ENCODE measurements around the gene ROBO1. TPM values are rescaled to one million over a fixed set of nuclear protein-coding genes. Genes with fewer than 3 reads are reported as not detected.

ROBO1 gene
- total and polyA plus RNA-seq, 2 of the 8 experiments (the other 6 are each of a cell fraction or from before 2014, with no cell fraction given): 51.4 to 91.0 TPM

GRCh38 chr3:79516795-79517194 lies 251.0 kb downstream of the ROBO1 start (continued):
- TF ChIP-seq, protein P1, sequence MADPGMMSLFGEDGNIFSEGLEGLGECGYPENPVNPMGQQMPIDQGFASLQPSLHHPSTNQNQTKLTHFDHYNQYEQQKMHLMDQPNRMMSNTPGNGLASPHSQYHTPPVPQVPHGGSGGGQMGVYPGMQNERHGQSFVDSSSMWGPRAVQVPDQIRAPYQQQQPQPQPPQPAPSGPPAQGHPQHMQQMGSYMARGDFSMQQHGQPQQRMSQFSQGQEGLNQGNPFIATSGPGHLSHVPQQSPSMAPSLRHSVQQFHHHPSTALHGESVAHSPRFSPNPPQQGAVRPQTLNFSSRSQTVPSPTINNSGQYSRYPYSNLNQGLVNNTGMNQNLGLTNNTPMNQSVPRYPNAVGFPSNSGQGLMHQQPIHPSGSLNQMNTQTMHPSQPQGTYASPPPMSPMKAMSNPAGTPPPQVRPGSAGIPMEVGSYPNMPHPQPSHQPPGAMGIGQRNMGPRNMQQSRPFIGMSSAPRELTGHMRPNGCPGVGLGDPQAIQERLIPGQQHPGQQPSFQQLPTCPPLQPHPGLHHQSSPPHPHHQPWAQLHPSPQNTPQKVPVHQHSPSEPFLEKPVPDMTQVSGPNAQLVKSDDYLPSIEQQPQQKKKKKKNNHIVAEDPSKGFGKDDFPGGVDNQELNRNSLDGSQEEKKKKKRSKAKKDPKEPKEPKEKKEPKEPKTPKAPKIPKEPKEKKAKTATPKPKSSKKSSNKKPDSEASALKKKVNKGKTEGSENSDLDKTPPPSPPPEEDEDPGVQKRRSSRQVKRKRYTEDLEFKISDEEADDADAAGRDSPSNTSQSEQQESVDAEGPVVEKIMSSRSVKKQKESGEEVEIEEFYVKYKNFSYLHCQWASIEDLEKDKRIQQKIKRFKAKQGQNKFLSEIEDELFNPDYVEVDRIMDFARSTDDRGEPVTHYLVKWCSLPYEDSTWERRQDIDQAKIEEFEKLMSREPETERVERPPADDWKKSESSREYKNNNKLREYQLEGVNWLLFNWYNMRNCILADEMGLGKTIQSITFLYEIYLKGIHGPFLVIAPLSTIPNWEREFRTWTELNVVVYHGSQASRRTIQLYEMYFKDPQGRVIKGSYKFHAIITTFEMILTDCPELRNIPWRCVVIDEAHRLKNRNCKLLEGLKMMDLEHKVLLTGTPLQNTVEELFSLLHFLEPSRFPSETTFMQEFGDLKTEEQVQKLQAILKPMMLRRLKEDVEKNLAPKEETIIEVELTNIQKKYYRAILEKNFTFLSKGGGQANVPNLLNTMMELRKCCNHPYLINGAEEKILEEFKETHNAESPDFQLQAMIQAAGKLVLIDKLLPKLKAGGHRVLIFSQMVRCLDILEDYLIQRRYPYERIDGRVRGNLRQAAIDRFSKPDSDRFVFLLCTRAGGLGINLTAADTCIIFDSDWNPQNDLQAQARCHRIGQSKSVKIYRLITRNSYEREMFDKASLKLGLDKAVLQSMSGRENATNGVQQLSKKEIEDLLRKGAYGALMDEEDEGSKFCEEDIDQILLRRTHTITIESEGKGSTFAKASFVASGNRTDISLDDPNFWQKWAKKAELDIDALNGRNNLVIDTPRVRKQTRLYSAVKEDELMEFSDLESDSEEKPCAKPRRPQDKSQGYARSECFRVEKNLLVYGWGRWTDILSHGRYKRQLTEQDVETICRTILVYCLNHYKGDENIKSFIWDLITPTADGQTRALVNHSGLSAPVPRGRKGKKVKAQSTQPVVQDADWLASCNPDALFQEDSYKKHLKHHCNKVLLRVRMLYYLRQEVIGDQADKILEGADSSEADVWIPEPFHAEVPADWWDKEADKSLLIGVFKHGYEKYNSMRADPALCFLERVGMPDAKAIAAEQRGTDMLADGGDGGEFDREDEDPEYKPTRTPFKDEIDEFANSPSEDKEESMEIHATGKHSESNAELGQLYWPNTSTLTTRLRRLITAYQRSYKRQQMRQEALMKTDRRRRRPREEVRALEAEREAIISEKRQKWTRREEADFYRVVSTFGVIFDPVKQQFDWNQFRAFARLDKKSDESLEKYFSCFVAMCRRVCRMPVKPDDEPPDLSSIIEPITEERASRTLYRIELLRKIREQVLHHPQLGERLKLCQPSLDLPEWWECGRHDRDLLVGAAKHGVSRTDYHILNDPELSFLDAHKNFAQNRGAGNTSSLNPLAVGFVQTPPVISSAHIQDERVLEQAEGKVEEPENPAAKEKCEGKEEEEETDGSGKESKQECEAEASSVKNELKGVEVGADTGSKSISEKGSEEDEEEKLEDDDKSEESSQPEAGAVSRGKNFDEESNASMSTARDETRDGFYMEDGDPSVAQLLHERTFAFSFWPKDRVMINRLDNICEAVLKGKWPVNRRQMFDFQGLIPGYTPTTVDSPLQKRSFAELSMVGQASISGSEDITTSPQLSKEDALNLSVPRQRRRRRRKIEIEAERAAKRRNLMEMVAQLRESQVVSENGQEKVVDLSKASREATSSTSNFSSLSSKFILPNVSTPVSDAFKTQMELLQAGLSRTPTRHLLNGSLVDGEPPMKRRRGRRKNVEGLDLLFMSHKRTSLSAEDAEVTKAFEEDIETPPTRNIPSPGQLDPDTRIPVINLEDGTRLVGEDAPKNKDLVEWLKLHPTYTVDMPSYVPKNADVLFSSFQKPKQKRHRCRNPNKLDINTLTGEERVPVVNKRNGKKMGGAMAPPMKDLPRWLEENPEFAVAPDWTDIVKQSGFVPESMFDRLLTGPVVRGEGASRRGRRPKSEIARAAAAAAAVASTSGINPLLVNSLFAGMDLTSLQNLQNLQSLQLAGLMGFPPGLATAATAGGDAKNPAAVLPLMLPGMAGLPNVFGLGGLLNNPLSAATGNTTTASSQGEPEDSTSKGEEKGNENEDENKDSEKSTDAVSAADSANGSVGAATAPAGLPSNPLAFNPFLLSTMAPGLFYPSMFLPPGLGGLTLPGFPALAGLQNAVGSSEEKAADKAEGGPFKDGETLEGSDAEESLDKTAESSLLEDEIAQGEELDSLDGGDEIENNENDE (IDR thresholded peaks at IDR 0.05; ENCODE audit: insufficient replicate concordance, low read length): no peak
- TF ChIP-seq TAF1 (IDR thresholded peaks at IDR 0.05; ENCODE audit: low read depth, low read length) (no peak), SP2 (IDR thresholded peaks at IDR 0.05; ENCODE audit: low read length) (no peak), SRF (IDR thresholded peaks at IDR 0.05; ENCODE audit: low read depth, low read length) (no peak), SUZ12 (IDR thresholded peaks at IDR 0.05; ENCODE audit: low read length) (no peak), POU5F1 (IDR thresholded peaks at IDR 0.05; ENCODE audit: low read depth, low read length) (no peak), GTF2F1 (IDR thresholded peaks at IDR 0.05; ENCODE audit: borderline replicate concordance, low read depth, low read length) (no peak), EZH2 (IDR thresholded peaks at IDR 0.05; ENCODE audit: low read depth, low read length, severe bottlenecking) (no peak)
- TF ChIP-seq, protein P2, sequence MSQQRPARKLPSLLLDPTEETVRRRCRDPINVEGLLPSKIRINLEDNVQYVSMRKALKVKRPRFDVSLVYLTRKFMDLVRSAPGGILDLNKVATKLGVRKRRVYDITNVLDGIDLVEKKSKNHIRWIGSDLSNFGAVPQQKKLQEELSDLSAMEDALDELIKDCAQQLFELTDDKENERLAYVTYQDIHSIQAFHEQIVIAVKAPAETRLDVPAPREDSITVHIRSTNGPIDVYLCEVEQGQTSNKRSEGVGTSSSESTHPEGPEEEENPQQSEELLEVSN (IDR thresholded peaks at IDR 0.05): no peak
- TF ChIP-seq, protein P3, sequence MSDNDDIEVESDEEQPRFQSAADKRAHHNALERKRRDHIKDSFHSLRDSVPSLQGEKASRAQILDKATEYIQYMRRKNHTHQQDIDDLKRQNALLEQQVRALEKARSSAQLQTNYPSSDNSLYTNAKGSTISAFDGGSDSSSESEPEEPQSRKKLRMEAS (IDR thresholded peaks at IDR 0.05): no peak
